Stomach (tissue), 4 donors: ENCODE results near the gene FARSA.

Experiments
- POLR2A ChIP-seq, 4 donors: fragments of 450-650 bp; IDR thresholded peaks; one replicate each; pipeline ENCODE4 v1.6.1; 2016; ENCODE audit warnings: antibody characterized with exemption in 4 of 4, control low read depth in 2 of 4, mild to moderate bottlenecking in 1 of 4, moderate library complexity in 1 of 4
- TF ChIP-seq, protein P1 (sequence below), 7 experiments: fragments of 450-650 bp in 4 of 7; fragments of 200-600 bp in 3 of 7; sonication (generic) in 3 of 7; IDR thresholded peaks; one replicate each; pipeline ENCODE4 v1.5.1; 2016 to 2019; ENCODE audit warnings: antibody characterized with exemption in 7 of 7, control low read depth in 2 of 7, mild to moderate bottlenecking in 1 of 7

DNA sequence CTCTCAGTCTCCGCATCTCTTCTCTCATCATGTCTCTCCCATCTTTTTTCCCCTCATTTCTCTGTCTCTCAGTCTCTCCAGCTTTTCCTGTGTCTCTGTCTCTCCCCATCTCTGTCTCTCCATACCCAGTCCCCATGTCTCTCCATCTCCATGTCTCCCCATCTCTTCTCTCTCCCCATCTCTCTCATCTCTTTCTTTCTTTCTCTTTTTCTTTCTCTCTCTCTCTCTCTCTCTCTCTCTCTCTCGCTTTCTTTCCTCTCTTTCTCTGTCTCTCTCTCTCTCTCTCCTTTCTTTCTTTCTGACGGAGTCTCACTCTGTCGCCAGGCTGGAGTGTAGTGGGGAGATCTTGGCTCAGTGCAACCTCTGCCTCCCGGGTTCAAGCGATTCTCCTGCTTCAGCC, 49.1 kb upstream of the FARSA start:
- TF ChIP-seq, protein P1, sequence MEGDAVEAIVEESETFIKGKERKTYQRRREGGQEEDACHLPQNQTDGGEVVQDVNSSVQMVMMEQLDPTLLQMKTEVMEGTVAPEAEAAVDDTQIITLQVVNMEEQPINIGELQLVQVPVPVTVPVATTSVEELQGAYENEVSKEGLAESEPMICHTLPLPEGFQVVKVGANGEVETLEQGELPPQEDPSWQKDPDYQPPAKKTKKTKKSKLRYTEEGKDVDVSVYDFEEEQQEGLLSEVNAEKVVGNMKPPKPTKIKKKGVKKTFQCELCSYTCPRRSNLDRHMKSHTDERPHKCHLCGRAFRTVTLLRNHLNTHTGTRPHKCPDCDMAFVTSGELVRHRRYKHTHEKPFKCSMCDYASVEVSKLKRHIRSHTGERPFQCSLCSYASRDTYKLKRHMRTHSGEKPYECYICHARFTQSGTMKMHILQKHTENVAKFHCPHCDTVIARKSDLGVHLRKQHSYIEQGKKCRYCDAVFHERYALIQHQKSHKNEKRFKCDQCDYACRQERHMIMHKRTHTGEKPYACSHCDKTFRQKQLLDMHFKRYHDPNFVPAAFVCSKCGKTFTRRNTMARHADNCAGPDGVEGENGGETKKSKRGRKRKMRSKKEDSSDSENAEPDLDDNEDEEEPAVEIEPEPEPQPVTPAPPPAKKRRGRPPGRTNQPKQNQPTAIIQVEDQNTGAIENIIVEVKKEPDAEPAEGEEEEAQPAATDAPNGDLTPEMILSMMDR (IDR thresholded peaks at IDR 0.05): no peak
- no peak for TF ChIP-seq POLR2A (IDR thresholded peaks at IDR 0.05)
